Skin epidermis (tissue), 12 donors: ENCODE data around the gene SVIL.
A peak's percentile ranks its signal among the peaks of the same experiment; 100 is the strongest.
"Not testable (repeated sequence)": the region's sequence is repeated elsewhere in the genome, so short reads cannot be mapped to it uniquely, and the experiment has no call there.

Experiments
- H3K27ac ChIP-seq, 21 experiments: fragments of 200-600 bp; sonication (generic) in 11 of 21; one replicate each; pipeline ENCODE4 v1.5.0; 2020; ENCODE audit warnings: mild to moderate bottlenecking in 3 of 21, inconsistent platforms in 2 of 21, moderate library complexity in 2 of 21
- H3K4me3 ChIP-seq, 7 experiments: fragments of 200-600 bp; sonication (generic) in 2 of 7; one replicate each; pipeline ENCODE4 v1.5.0; 2020; ENCODE audit warnings: inconsistent platforms in 2 of 7, mild to moderate bottlenecking in 2 of 7, moderate library complexity in 1 of 7

SVIL gene

DNA sequence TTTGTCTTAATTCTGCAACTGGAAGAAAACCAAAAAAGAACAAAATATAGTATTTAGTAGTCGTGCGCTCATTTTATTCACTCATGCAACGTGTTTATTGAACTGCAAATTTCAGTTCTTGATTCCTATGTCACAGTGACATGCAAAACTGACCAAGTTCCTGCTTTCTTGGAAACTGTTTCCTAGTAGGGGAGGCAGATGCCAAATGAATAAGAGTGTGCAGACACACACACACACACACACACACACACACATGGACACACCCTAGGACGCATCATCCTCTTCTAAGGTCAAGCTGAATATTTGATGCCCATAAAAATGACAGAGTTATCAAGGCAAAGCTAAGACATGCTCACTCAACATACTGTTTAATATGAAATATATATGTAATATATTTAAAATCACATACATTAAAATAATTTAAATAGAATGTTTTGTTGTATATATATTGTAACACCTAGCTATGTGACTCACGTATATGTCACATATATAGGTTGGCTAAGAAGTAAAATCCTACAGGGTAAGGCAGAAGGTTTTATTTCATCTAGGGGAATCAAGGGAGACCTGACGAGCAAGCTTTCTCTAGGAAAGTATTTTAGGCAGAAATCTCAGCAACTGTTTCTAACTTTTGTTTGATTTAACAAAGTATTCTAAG, 79.6 kb downstream of the SVIL start:
- Histone ChIP-seq H3K4me3 (no peak overlapping the region), H3K27ac (peak overlapping the region in 10 of 21 experiments; percentile 5 to 74 (median 38))

DNA sequence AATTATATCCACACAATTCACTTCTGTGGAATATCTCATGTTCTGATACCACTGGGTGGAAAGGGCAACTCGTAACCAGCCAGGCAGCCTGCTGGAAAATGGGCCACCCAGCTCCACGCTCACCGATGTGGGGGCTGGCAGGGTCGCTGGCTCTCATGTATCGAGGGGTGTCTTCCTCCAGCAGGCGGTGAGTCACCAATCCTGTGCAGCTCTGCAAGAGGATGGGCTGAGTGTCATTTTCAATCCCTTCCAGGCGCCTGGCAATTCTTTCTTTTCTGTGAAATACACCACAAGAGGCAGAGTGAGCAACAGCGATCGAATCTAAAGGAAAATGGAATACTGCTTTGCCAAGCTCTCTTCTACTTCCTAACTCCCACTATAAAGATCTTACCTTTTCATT, 80.1 kb downstream of the SVIL start:
- Histone ChIP-seq H3K27ac (peak overlapping the region in 9 of 21 experiments; percentile 0 to 74 (median 34)), H3K4me3 (no peak overlapping the region)

DNA sequence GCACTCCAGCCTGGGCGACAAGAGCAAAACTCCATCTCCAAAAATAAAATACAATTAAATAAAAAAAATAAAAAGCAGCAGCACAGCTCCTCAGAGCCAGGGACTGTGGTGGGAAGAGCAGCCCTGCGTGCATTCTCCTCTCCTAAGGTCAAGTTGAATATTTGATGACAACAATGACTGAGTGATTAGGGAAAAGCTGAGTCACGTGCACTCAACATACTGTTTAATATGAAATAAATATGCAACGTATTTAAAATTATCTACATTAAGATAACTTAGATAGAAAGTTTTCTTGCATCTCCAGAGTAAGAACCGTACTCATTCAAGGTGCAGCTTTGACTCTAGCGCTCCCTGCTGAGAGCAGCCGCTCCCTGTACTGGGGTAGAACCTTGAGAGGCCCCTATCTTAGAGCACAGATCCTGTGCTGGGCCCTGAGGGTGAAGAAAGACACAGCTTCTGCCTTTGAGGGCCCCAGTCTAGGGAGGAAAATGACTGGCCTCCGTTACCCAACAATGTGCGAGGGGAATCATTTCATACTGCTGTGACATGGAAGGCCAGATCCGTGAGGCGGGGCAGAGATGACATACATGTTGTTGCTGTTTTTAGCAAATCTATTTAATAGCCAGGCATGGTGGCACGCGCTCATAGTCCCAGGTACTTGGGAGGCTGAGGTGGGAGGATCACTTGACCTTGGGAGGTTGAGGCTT, 81.1 kb downstream of the SVIL start:
- peak overlapping the region in 2 of 21 experiments; percentile 2 to 74 for H3K27ac ChIP-seq

DNA sequence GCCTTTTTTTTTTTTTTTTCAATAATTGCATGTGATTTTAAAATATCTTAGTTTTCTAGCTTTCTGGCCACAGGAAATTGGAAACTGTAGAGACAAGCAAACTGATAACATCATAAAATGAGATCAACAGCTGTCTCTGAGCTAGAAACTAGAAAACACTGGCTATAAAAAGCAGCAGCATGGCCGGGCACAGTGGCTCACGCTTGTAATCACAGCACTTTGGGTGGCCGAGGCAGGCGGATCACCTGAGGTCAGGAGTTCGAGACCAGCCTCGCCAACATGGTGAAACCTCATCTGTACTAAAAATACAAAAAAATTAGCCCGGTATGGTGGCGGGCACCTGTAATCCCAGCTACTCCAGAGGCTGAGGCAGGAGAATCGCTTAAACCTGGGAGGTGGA, 81.7 kb downstream of the SVIL start:
- H3K4me3 ChIP-seq, H3K27ac ChIP-seq: not testable (repeated sequence)

More for the DNA sequence above, 81.1 kb downstream of the SVIL start:
- H3K4me3 ChIP-seq, result no peak overlapping the region

DNA sequence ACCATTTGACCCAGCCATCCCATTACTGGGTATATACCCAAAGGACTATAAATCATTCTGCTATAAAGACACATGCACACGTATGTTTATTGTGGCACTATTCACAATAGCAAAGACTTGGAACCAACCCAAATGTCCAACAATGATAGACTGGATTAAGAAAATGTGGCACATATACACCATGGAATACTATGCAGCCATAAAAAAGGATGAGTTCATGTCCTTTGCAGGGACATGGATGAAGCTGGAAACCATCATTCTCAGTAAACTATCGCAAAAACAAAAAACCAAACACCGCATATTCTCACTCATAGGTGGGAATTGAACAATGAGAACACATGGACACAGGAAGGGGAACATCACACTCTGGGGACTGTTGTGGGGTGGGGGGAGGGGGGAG, 85.3 kb downstream of the SVIL start:
- H3K27ac ChIP-seq, H3K4me3 ChIP-seq: not testable (repeated sequence)

DNA sequence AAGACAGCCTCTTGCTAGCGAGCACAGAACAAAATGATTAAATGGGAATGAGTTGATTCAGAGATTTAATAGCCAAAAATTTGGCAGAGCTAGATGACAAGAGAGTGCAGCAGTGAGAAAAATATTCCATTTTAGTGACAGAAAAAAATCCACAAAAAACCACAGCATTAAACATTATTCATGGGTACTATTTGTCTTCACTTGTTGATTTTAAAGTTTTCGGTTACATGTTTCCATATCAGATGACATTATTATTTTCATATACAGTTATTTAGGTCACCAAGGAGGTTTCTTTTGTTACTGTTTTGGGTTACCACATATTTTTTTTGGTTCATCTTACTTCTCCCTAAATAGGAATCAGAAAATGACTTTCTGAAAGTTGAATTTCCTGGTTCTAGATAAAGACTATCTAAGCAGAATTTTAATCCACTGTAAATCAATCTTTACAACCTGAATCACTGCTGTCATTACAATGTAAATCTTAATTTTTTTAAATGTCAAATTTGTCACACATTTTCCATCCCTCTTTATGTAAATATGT, 87.9 kb downstream of the SVIL start:
- H3K27ac ChIP-seq, result no peak overlapping the region

DNA sequence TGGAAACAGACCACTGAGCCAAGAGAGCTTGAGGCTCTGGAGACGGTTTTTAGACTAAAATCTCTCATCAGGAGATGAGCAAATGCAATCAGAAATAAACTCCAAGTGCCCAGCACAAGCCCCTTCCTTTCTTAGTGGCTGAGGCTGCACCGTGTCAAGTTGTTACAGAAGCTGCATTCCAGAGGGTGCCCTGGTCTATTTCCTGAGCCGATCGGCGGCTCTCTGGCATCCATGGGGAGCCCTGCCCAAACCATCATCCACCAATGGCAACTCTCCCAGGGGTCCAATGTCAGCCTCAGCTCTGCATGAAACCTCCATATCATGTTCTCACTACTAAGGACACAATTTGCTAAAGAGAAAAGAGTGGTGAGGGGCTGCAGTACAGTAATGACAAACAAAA, 89.6 kb downstream of the SVIL start:
- no peak overlapping the region for H3K4me3 ChIP-seq
- no peak overlapping the region for H3K27ac ChIP-seq

More for the DNA sequence above, 87.9 kb downstream of the SVIL start:
- H3K4me3 ChIP-seq, result no peak overlapping the region

DNA sequence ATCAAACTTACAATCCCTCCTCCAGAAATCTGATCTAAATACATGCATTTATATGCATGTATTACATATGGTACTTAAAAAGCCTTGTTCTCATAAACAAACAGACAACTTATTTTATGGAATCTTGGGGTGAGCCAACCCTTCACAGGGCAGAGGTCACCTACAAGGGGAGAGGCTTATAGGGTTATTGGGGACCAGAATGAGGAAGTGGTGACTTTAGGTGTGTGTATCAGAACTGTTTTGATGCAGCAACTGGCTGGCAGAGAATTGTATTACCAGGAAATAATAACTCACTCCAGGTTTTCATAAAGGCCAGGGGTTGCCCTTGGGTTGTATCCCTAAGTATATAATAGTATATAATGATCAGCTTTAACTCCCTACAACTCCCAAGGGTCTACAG, 91.1 kb downstream of the SVIL start:
- H3K4me3 ChIP-seq, result no peak overlapping the region
- no peak overlapping the region for H3K27ac ChIP-seq

DNA sequence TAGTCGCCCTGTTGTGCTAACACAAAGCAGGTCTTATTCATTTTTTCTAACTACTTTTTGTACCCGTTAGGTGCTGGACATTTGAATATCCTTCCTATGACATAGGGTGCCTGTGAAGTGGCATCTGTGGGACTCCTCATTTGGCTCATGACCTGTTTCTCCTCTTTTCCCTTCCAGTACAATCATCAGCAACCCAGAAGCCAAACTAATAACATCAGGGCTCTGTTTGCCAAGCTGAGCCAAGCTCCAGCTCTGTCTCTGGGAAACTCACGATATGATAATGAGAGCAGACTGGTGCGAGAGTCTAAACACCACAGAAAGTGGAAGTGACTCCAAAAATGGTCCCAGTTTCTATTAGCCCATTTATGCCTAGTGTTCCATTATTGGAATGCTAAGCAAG, 92.0 kb downstream of the SVIL start:
- Histone ChIP-seq H3K27ac (no peak overlapping the region), H3K4me3 (no peak overlapping the region)

DNA sequence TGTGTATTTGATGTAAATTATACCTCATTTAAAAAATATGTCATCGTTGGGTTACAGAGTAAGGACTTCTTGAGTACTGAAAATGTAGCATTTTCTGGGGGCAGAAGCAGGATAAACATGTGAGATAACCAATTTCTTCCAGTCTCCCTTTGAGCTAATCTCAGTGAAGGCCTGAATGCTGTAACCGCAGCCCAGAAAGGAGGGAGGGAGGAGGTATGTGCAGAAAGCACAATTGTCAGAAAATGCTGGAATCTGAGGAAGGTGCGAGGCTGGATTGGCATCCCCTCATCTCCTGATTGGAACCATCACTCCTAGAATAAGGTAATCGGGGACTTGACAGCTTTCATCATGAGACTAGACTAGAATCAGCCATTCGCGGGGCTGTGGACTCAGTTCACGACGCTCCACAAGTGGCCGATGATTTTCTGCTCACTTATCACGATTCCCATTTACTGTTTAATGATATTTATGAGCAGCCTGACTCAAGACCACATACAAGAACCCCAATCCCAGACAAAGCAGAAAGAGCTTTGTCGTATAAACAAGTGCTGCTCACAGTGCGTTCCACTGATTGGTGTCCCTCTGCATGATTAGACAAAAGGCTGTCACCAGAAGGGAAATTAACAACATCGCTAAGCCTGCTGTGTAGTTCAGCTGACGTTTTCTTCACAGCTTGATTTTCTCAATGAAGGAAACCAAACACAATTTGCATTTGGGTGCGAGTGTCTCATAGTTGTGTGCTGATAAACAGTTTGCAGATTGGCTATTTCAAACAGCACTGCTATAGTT, 93.2 kb downstream of the SVIL start:
- Histone ChIP-seq H3K27ac (no peak overlapping the region), H3K4me3 (no peak overlapping the region)

DNA sequence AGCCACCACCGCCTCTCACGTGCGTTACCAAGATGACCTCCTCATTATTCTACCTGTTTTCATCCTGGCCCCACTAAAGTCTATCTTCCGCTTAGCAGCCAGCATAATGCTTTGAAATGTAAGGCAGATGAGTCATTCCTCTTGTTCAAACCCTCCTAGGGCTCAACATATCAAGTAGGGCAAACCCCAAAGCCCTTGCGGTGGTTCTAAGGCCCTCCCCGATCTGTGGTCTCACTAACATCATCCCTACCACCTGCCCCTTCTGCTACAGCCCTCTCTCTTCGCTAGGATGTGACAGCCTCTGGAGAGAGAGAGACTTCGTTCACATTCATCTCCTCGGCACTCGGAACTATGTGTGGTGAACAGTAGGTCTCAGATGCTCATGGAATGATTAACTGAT, 94.8 kb downstream of the SVIL start:
- no peak overlapping the region for H3K27ac ChIP-seq
- no peak overlapping the region for H3K4me3 ChIP-seq

DNA sequence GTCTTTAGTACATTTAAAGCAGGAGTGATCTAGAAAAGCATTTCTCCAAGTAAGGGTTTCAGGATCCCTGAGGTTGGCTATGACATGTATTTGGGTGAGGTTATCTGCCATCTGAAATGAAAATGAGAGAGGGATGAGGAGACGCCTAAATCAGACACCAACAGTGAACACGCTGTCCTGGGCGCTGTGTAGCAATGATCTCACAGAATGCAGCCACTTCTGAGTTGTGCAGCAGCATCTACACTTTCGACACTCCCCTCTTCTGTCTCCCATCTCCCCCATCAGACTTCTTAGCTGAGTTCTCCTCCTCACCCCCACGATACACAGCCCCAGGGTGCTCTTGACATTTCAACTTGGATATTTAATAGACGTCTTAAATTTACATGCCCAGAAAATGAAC, 95.4 kb downstream of the SVIL start:
- Histone ChIP-seq H3K27ac (no peak overlapping the region), H3K4me3 (no peak overlapping the region)

DNA sequence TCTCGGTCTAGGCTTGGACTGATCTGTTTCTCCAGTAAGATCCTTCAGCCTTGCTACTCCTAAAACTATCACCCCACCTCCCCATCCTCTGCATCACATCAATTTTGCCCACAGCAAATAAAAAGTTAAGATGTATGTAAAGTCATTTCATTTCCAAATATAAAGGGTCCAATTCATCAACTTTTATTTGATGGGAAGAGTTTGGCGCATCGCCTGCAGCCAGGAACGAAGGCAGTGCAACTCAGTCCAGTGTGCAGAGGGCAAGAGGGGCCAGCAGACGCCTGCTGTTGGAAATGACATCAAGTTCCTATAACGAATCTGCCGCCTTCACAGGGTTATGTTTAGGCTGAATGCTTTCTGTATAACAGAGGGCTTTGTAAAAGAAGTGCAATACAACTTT, 97.0 kb downstream of the SVIL start:
- Histone ChIP-seq H3K27ac (no peak overlapping the region), H3K4me3 (no peak overlapping the region)

DNA sequence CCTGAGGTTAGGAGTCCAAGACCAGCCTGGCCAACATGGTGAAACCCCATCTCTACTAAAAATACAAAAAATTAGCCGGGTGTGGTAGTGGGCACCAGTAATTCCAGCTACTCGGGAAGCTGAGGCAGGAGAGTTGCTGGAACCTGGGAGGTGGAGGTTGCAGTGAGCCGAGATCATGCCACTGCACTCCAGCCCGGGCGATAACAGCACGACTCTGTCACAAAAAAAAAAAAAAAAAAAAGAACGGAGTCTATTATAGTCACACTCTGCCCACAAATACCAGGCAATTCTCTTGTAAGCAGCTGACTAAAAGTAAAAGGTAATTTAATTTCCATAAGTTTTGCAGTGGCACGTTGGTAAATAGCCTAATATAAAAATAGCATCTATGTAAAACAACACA, 98.1 kb downstream of the SVIL start:
- not testable (repeated sequence) for H3K4me3 ChIP-seq

DNA sequence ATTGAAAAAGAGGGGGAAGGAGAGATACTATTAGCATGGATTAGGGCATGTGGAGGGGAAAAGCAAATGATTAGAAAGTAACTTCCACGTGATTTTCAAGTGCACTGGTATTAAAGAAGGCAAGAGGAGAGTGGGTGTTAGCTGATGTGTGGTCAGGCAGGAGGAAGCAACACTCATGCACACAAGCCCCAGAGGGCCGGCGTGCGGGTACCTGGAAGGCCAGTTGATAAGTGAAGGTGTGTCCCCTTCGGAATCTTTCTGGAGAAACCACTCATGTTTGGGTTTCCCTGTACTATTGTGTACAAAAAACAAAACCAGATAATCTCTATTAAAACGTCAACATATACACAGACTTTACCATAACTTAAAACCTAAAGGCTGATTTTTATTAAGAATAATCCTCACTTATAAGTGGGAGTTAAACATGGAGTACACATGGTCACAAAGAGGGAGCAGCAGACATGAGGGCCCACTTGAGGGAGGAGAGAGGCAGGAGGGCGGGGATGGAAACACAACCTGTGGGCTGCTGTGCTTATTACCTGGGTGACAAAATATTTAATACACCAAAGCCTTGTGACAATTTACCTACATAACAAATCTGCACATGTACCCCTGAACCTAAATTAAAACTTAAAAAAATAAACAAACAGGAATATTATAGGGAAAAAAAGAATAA, 98.9 kb downstream of the SVIL start:
- Histone ChIP-seq H3K4me3 (no peak overlapping the region), H3K27ac (peak overlapping the region in 10 of 21 experiments; percentile 3 to 68 (median 32))

More for the DNA sequence above, 98.1 kb downstream of the SVIL start:
- peak overlapping the region in 1 of 21 experiments; percentile 13 for H3K27ac ChIP-seq

DNA sequence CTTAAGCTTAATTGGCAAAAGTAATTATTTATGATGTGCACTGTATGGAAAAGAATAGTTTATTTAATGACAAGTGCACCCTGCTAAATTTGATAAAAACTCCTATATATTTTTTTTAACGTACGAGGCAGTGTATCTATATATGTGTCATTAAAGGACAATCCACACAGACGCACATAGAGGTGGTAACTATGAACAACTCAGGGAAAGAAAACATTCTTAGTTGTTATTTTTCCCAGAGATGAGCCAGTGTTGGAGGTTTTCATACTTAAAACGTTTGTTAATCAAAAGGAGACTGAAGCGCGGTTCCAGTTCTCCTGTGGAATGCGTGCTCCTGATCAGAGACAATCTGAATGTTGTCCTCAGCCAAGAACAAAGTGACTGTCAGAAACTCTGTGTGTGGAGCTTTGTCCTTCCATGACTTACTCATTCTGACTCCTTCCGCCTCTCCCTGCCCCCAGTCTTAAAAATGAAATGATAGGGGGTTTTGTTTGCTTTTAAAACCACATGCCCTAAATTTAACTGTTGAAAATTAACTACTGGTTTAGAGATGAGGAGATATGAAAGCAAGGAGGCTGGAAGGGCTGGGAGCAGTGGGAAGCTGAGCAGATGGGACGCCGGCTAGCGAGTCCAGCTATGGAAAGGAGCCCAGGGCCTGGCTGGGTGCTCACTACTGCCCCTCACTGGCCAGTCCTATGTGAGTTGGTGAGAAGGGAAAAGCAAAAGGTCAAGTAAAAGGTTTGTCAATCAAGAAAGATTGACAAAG, 99.6 kb downstream of the SVIL start:
- Histone ChIP-seq H3K4me3 (no peak overlapping the region), H3K27ac (peak overlapping the region in 11 of 21 experiments; percentile 3 to 68 (median 42))

DNA sequence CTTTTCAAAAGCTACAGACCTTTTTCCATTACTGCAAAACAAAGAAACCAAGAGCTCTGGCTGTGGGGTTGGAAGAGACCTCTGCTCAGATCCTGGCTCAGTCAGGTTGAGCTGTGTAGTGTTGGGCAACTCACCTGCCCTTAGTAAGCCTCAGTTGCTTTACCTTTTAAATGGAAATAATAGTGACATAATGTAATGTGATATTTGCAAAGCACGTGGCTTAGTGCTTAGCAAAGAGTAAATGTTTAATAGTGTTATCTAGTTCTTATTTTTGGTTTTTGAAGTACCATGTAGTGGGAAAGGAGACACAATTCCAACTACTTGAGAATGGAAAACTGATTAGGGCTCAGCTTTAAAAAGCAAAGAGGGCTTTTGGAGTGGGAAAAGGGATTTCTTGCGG, 100.2 kb downstream of the SVIL start:
- H3K27ac ChIP-seq, result peak overlapping the region in 5 of 21 experiments; percentile 5 to 48 (median 18)
- no peak overlapping the region for H3K4me3 ChIP-seq

DNA sequence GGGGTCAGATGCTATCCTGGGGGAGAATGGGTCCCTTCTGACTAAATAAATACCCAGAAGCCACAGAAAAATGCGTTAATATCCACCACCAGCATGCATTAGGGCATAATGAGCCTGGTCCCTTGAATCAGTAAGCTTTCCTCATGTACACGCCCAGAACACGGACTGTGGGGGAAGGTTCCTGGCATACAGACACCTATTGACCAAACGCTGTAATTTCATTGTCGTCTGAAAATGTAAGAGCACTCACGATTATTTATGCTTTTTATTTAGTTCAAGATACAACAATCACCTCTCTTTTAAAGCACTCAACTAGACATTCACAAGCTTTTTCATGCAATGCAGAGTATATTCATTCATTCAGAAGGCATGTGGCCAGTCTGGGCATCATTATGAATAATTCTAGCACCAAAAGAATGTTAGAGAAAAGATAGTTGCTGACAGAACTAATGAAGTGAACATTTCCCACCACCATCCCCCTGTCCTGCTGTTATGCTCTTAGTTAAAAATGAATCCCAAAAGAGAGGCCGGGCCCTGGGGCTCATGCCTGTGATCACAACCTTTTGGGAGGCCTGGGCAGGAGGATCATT, 101.0 kb downstream of the SVIL start:
- H3K27ac ChIP-seq, result no peak overlapping the region

DNA sequence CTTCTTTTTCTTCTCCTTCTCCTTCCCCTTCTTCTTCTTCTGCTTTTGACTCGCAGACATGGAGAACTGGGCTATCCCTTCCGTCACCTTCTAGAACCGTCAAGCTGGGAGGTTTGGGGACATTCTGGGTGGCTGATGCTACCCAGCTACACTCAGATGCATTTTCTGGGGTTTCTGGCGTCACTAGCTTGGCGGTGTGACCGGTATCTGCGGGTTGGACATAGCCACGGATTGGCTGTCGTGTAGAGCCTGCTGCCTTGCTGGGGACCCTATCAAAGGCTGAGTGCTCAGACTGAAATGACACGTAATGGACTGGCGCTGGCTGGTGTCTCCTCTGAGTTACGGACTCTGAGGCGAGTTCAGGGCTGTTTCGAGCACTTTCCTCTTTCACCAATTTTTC, 101.7 kb downstream of the SVIL start:
- H3K27ac ChIP-seq, result no peak overlapping the region
- no peak overlapping the region for H3K4me3 ChIP-seq

More for the DNA sequence above, 101.0 kb downstream of the SVIL start:
- no peak overlapping the region for H3K4me3 ChIP-seq
